Endometrial microvascular endothelial cells (primary cell): ENCODE data around the gene PRR36. TPM values are rescaled to one million over a fixed set of nuclear protein-coding genes. Genes with fewer than 3 reads are reported as not detected.
"Not testable (repeated sequence)": the region's sequence is repeated elsewhere in the genome, so short reads cannot be mapped to it uniquely, and the experiment has no call there.

Experiments used
- in situ Hi-C: cut with HindIII; loops from 2 replicates; pipeline ENCODE4 v1.10.0; 2017; ENCODE audit warnings: low sequenced_read_pairs, low pct_unique_long_range_greater_than_20kb; ENCODE audit errors: inconsistent ontology term
- total RNA-seq: library from RNA; depleted of rRNA; stranded (reverse); fragments of >200 nt; gene quantifications from one replicate; pipeline ENCODE4 v1.2.3, GENCODE V29; 2015; ENCODE audit errors: inconsistent ontology term

Gene PRR36
- total RNA-seq, result not detected

DNA sequence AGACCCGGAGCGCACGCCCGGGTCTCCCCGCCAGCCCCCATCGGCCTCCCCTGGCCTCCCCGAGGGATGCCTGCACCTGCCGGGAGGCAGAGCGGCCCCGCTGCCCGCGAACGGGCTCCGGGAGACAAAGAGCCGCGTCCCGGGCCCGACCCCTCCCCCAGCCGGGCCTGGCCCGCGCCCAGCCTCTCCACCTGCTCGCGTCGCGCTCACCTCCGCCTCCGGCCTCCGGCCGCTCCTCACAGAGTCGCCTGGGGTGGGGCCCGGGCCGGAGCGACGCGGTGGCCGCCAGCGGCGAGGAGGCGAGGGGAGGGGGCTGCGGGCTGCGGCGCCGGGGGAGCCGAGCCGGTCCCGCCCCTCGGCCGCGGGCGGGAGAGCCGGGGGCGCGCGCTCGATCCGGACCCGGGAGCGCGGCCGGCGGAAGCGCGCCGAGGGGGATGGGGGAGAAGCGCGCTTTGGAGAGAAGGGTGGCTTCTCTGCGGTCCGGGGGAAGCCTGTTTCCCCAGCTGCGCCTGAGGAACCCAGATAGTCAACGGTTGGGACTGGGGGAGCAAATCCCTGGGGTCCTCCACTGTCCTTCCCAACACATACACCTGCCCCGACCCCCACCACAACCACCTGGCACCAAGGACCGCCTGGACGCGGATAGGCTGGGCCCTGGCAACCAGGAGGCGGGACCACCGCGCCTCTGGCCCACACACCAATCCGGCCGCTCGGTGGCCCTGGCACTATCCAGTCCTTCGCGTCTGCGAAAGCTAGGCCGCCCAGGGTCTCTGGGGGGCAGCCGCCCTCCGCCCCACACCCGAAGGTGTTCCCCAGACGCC lies at the start of gene PRR36:
PRR36 (minus strand) TSS at position 315 of the 821 bp plus-strand sequence. CDS start 701 bp downstream, outside the sequence.
- in situ Hi-C loops, result no loop called here

DNA sequence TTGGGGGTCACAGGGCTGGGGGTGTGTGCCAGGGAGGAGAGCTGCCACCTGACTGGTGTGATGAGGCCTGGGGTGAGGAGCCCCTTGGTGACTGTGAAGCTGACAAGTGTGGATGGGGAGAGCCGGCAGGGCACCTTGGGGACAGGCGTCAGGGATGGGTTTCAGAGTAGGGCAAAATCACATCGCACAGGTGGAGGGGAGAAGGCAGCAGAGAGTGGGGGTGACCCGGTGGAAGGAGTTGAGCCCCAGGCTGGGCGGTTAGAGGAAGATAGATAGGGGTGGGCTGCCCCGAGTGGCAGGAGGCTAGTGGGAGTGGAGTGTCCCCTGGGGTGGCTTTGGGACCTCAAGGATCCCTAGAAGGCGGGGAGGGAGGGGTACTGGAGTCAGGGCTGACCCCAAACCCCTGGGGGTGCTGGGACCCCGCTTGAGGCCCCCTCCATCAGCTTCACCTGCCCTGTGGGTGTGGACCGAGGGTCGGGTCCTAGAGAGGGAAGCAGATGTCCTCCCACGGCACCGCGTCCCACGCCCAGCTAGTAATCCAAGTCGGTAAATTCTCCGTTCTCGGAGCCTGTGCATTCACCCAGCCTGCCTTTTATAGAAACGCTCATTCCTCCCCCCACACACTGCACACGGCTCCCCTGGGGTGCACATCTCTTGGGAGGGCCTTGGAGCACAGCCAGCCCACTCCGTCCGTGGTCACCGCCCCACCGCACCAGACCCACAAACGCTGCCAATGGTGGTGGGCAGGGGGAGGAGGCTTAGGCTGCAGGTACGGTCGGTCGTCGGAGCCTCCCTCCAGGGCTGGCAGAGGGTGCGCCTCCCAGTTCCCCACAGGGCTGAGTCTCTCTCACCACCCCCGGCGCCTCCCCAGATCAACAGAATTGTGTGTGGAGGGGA lies 49.4 kb upstream of the PRR36 start:
- in situ Hi-C loops, result no loop called here

DNA sequence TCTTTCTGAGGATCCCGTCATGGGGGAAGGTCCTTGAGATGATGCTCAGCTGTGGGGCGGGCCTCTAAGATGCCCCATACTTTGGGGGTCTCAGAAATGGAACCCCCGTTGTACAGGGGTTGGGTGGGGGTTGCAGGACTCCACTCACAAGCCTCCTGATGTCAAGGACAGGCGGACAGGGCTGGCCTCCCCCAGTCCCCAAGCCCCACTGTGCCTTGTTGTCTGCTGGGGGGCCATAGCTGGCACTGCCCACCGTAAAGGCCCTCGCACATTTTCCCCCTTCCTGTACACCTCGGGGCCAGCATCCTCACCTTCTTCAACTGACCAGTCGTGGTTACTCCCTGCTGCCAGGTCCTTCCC lies 48.6 kb upstream of the PRR36 start:
- in situ Hi-C loops, result no loop called here

DNA sequence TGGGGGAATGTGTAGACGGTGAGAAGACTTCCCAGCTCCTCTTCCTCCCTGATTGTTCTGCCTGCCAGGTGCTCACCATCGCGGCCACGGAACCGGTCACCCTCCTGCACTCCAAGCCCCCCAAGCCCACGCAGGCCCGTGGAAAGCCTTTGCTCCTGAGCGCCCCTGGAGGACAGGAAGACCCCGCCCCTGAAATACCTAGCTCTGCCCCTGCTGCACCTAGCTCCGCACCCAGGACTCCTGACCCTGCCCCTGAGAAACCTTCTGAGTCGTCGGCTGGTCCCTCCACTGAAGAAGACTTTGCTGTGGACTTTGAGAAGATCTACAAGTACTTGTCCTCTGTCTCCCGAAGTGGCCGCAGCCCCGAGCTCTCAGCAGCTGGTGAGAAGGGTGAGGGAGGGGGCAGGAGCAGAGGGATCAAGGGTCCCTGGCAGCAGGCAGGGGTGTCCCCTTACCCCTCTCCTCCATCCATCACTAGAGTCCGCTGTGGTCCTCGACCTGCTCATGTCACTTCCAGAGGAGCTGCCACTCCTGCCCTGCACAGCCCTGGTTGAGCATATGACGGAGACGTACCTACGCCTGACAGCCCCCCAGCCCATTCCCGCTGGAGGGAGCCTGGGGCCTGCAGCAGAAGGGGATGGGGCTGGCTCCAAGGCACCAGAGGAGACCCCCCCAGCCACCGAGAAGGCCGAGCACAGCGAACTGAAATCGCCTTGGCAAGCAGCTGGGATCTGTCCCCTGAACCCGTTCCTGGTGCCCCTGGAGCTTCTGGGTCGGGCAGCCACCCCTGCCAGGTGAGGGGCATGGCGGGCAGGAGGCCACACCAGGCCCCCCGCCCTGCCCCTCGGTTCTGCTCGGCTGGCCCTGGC lies 48.0 kb upstream of the PRR36 start:
- in situ Hi-C loops, result no loop called here

DNA sequence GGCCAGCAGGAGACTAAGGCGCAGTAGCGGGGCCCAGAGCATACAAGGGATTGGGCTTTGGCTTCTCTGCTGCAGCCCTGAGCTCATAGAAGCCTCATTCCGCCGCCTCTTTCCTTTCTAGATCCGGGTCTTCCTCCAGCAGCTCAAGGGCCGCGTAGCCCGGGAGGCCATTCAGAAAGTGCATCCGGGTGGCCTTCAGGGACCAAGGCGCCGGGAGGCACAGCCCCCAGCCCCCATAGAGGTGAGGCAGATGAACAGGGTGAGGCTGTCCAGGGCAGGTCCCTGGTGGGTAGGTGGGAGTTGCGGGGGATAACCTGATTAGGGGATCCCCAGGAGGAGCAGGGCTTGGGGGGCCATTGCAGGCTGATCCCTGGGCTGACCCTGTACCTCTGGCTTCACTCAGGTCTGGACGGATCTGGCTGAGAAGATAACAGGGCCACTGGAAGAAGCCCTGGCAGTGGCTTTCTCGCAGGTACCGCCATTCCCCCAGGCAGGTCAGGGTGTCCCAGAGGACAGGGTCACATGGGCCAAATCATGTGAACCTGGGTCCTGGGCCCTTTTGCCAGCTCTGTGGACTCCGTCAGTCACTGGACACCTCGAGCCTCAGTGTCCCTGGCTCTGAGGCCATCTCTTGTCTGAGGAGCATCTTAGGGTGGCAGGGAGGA lies 47.2 kb upstream of the PRR36 start:
- in situ Hi-C loops, result no loop called here

- in situ Hi-C loops, result no loop called here
Measured at GRCh38 chr19:7920519-7921301, 46.5 kb upstream of the PRR36 start.

DNA sequence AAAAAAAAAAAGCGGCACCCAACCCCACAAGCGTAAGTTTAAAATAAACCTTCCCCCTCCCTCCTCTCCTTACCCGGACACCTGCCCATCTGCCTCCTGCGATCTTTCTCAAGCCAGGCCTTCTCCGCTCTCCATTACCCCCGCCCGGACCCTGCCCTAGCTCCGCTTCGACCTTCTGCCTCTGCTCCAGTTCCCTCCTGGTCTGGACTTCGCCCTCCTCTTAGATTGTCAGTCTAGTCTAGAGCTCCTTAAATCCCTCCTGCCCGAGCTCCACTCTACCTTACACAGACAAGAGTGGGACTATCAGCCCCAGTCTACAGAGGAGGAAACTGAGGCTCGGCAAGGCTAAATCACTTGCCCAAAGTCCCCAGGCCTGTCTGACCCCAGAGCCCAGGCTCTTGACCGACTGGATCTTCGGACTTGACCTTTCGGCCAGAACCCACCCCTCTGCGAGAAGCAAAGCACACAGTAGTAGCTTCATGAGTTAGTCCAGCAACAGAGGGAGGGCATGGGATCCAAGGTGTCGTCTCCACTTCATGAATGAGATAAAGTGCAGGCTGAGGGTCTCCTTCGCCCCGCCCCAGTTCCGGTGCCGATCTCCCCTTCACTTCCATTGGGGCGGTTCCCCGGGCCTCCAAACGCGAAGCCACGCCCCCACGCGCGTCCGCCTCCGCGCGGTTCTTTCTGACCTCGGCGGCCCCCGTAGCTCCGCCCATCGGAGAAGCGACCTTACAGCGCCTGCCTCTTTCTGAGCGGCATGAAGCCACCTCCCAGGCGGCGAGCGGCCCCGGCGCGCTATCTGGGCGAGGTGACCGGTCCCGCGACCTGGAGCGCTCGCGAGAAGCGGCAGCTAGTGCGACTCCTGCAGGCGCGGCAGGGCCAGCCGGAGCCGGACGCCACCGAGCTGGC lies 45.7 kb upstream of the PRR36 start, which contains the start of gene SNAPC2:
SNAPC2 (plus strand) TSS at position 729 of the 909 bp plus-strand sequence; CDS start at position 758, 29 bp downstream.
- in situ Hi-C loops, result no loop called here

DNA sequence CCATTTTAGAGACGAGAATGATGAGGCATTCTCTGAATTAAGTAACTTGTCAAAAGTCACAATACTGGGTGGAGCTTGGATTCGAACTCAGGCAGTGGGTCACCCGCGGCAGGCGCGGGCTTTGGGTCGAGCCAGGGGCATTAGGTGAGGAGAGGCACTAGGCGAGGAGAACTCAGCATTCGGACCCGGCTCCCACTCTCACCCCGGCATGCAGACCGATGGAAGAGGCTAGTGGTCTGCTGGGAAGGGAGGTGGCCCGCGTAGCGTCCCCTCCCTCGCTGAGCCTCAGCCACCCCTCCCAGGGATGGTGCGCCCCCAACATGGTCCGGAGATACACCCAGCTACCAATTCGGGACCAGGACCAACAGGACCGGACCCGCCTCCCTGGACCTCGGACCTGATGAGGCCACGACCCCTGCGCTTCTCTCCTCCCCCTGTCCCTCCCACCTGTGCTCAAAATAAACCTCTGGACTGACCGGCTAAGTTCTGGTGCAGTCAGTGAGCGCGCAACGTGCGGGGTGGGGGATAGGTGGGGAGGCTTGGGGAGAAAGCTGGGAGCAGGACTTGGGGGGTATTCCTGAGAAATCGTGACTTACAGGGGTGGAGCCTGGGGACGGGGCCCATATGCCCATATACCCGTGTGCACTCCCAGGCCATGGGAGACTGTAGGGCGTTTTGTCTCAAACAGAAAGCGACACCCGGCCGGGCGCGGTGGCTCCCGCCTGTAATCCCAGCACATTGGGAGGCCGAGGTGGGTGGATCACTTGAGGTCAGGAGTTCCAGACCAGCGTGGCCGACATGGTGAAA lies 44.6 kb upstream of the PRR36 start:
- in situ Hi-C loops, result no loop called here

- in situ Hi-C loops, result not testable (repeated sequence)
Measured at GRCh38 chr19:7918062-7918614, 43.9 kb upstream of the PRR36 start.

- in situ Hi-C loops, result no loop called here
Measured at GRCh38 chr19:7917267-7918061, 43.3 kb upstream of the PRR36 start.

- in situ Hi-C loops, result no loop called here
Measured at GRCh38 chr19:7916955-7917266, 42.7 kb upstream of the PRR36 start.

DNA sequence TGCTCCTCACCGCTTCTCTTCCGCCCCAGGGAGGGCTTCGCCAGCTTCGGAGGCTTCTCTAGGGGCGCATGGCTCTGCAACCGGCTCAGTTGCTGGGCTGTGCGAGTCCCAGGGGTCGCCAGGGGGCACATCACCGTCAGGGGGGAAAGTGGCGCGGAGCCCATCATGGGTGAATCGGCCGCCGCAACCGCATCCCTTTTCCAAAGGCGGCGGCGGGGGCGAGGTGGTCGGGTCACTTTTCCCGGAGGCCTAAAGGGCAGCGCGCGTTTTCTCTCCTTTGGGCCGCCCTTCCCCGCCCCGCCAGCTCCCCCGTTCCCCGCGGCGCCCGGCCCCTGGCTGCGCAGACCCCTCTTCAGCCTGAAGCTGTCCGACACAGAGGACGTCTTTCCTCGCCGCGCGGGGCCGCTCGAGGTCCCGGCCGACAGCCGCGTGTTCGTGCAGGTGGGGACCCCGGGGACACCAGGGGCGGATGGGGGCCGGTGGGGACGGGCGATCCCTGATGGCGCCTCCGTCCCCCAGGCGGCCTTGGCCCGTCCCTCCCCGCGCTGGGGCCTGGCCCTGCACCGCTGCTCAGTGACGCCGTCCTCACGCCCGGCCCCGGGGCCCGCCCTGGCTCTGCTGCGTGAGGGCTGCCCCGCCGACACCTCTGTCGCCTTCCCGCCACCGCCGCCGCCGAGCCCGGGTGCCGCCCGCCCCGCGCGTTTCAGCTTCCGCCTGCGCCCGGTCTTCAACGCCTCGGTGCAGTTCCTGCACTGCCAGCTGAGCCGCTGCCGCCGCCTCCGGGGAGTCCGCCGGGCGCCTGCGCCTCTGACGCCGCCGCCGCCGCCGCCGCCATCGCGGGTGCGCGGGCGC lies 42.1 kb upstream of the PRR36 start:
- in situ Hi-C loops, result no loop called here

- in situ Hi-C loops, result no loop called here
Measured at GRCh38 chr19:7915250-7916102, 41.3 kb upstream of the PRR36 start.
